Daoy (cell line): ENCODE data around the gene CMC1. TPM values are rescaled to one million over a fixed set of nuclear protein-coding genes. Genes with fewer than 3 reads are reported as not detected.
"Not testable (repeated sequence)": the region's sequence is repeated elsewhere in the genome, so short reads cannot be mapped to it uniquely, and the experiment has no call there.

Source experiments
- DNase-seq: peaks from one replicate; pipeline ENCODE4 v3.0.0-alpha.2; 2015; ENCODE audit warnings: low read depth
- total RNA-seq: library from RNA; depleted of rRNA; stranded (reverse); fragments of >200 nt; shearing (Covaris generic); gene quantifications from 2 replicates; pipeline ENCODE4 v1.2.3, GENCODE V29; 2014

Gene CMC1
- total RNA-seq, 1 experiment from 2014 or later, result 5.4 TPM

DNA sequence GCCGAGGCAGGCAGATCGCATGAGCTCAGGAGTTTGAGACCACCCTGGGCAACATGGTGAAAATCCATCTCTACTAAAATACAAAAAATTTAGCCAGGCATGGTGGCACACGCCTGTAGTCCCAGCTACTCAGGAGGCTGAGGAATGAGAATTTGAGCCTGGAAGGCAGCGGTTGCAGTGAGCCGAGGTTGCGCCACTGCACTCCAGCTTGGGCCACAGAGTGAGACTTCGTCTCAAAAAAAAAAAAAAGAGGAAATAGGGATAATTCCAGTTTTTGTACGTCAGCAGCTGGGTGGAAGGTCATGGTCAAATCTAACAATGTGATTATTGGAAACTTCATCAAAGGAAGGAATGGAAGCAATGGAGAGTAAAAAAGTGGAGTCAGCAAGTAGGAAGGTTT is 3.1 kb downstream of the CMC1 start:
- DNase-seq, result no peak

DNA sequence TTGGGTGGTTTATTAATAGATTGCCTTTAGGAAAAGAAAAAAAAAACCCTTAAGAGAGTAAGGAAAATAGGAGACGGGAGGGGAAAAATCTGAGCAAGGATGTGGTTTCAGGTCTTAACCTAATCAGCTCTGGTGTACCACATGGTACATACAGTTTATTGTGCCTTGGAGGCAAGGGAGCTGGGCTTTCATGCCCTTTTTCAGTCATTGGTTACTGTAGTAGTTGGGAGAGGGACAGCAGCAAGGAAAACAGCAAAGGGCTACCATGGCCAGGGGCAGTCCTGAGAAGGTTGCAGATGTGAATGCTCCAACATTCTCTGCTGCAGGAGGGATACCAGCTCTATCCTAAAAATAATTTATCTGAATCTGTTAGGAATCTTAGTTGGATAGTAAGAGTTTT is 5.9 kb downstream of the CMC1 start:
- DNase-seq, result no peak

GRCh38 chr3:28250999-28251398 is 9.6 kb downstream of the CMC1 start:
- no peak for DNase-seq

GRCh38 chr3:28252001-28252431 is 10.6 kb downstream of the CMC1 start:
- no peak for DNase-seq

DNA sequence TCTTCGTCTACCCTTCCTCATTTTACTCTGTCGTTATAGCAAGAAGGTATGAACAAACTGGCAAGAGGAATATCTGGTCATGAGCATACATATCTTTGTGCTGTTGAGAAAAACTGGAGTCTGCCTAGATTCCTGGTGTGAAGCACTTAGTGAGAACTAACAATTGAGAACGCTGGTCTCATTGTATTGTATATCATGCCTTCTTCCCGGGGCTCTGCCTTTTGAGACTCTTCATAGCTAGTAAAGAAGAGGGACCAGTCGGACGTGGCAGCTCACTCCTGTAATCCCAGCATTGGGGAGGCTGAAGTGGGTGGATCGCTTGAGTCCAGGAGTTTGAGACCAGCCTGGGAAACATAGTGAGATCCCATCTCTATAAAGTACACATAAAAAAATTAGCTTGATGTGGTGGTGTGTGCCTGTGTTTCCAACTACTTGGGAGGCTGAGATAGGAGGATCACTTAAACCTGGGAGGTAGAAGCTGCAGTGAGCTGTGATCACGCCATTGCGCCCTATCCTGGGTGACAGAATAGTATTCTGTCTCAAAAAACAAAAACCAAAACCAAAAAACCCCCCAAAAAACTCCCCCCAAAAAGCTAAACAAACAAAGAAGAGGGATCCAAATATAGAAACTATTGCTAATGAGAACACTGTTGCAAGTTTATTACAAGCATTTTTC is 11.8 kb downstream of the CMC1 start:
- no peak for DNase-seq

- no peak for DNase-seq
These were observed 20.6 kb downstream of the CMC1 start for GRCh38 chr3:28262001-28262400.

DNA sequence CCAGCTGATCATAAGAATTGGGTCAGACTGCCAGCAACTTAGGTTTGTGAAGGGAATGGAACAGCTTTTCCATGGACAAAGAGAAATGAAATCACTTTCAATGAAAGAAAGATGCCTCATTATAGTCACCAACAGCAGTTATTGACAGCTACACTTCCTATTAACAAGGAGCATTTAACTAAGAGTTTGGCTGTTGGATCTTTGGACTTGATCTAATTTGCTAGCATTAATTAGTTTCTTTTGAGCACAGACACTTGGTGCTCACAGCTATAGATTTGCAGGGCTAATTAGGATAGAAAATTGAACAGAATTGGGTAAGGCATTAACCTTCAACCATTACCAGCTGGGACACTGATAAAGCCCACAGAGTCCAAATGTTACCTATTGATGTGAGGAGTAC is 24.2 kb downstream of the CMC1 start:
- DNase-seq, result no peak

GRCh38 chr3:28267984-28268849 is 26.8 kb downstream of the CMC1 start:
- DNase-seq, result no peak

DNA sequence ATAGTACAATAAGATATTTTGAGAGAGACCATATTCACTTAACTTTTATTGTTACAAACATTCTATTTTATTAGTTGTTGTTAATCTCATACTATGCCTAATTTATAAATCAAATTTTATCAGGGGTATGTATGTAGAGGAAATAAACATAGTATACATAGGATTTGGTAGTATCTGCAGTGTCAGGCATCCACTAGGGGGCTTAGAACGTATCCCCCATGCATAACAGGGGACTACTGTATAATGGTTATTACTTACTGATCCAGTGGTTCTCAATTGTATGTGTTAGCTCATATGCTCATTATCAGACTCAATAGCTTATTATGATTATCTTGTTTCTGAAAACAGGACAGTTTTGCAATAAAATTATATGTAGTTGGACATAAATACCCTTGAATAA is 27.6 kb downstream of the CMC1 start:
- DNase-seq, result no peak

GRCh38 chr3:28269884-28270283 is 28.5 kb downstream of the CMC1 start:
- not testable (repeated sequence) for DNase-seq

- DNase-seq, result no peak
These were observed 32.4 kb downstream of the CMC1 start for GRCh38 chr3:28273837-28274236.

GRCh38 chr3:28278918-28279317 is 37.5 kb downstream of the CMC1 start:
- DNase-seq, result no peak

DNA sequence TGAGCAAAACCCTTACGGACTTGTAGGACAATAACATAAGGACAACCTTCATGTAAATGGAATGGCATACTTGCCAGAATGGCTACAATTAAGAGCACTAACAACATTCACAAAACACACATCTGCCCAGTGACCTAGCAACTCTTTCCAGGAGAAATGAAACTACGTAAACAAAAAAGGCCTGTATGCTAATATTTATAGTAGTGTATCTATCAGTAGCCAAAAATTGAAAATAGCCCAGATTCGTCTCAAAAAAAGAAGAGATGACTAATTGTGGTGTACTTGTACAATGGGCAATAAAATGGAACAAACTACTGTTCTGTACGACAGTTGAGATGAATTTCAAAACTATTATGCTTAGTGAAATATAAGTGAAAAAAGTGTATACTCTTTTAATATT is 38.4 kb downstream of the CMC1 start:
- no peak for DNase-seq

DNA sequence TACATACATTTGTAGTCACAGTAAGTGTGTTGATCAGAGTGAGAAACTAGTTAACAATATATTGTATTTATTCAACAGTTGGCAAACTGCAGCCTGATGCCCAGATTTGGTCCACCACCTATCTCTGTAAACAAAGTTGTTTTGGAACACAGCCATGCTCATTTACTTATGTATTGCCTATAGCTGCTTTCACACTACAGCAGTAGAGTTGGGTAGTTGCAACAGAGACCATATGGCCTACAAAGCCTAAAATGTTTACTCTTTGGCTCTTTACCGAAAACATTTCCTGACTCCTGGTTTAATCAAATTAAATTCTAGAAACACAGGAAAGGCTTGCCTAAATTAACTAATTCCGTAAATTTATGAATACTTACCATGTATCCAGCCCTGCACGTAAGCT is 39.4 kb downstream of the CMC1 start:
- DNase-seq, result no peak

- DNase-seq, result no peak
These were observed 45.2 kb downstream of the CMC1 start for GRCh38 chr3:28286595-28286994.

DNA sequence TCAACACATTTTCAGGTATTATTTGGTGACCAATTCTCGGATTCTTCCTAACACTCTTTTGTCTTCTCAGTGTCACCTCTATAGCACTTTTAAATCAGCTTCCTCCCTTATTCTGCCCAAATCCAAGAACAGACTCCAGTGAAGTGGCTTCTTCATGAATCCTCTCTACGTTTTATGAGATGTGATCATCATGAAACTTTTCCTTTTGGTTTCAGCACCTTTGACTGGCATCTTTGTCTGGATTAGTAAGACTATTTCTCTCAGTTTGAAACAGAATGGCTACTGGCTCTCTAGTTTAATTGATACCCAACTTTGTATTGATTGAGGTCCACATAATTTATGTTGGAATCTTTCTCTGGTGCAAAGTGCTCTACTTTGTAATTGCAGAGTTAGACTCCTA is 45.6 kb downstream of the CMC1 start:
- DNase-seq, result no peak

GRCh38 chr3:28290863-28291300 is 49.5 kb downstream of the CMC1 start:
- no peak for DNase-seq

GRCh38 chr3:28291577-28291976 is 50.2 kb downstream of the CMC1 start:
- no peak for DNase-seq

DNA sequence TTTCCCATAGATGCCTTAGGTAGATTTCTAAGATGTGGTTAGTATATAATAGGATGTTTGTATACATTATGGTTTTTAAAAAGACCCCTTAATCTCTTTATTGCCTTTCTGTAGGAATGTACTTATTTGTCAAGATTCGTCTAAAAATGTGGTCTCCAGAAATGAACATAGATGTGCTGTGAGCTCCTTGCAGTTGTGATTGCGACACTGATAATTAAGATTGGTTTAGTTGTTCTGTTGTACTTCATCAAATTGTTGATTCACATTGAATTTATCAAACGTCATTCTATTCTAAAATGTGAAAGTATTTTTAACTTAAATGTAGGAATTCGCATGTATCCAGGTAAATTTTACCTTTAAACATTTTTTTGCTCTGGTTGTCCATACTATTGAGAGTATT is 51.2 kb downstream of the CMC1 start:
- DNase-seq, result no peak

GRCh38 chr3:28294667-28295413 is 53.4 kb downstream of the CMC1 start:
- no peak for DNase-seq

DNA sequence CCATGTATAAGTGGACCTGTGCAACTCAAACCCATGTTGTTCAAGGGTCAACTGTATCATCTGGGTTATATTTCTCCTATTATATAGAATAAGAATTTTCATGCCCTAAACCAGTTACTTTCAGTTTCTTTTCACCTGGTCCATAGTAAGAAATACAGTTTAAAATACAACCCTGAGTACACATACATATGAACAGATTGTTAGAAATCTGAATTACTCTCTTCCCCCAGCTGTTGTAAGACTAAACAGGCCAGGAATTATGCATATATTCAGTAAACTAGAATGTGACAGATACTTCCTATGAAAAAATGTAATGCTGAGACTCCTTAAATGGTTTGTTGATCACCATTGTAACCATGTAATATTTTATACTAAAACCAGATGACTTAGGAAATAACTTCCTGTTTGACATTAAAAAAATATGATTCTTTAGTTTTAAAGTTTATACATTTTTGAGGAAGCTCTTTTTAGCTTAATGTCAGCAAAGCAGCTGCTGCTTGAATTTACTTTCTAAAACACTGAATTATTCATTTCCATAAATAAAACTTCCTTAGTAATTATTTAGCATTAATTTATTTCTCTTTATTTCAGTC is 54.6 kb downstream of the CMC1 start:
- no peak for DNase-seq

DNA sequence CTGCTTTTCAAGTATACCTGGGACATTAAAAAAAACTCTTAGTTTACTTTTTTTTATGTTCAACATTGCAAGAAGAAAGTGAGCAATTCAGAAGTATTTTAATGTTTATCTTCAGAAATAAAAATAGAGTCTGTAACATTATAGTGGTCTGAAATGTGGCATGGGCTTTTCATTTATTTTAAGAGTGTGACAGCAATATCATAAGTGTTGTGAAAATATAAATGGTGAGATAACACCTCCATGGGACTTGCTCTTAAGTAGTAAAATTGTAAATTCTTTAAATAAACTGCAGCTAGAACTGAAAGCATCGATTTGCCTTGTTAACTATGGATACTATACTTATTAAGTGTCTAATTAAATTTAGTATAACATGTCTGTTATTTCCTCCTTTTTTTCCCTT is 58.3 kb downstream of the CMC1 start:
- DNase-seq, result no peak
